HEK293T (cell line): ENCODE data around the gene NEB.
"Not testable (repeated sequence)": the region's sequence is repeated elsewhere in the genome, so short reads cannot be mapped to it uniquely, and the experiment has no call there.

Experiments
- CTCF ChIA-PET: fragments of 350-600 bp; formaldehyde crosslinking; extraction: SDS; loops from one replicate; lab custom pipeline; 2021; ENCODE audit warnings: antibody characterized with exemption, inconsistent platforms; lab: Yijun Ruan, JAX
- POLR2A ChIA-PET: fragments of 350-600 bp; formaldehyde crosslinking; extraction: SDS; loops from one replicate; lab custom pipeline; 2020; ENCODE audit warnings: antibody characterized with exemption, inconsistent platforms; lab: Yijun Ruan, JAX
- DNase-seq: peaks from one replicate; pipeline ENCODE4 v3.0.0; 2012; ENCODE audit warnings: mixed read lengths; ENCODE audit errors: extremely low spot score
- ARNT ChIP-seq: fragments of 450-650 bp; IDR thresholded peaks from 2 replicates; pipeline ENCODE4 v1.6.1; 2017; ENCODE audit warnings: mild to moderate bottlenecking
- BHLHE40 ChIP-seq: fragments of 450-650 bp; IDR thresholded peaks from 2 replicates; pipeline ENCODE4 v1.6.1; 2016; ENCODE audit warnings: mild to moderate bottlenecking, moderate library complexity, borderline replicate concordance
- CTBP1 ChIP-seq: fragments of 450-650 bp; IDR thresholded peaks from 2 replicates; pipeline ENCODE4 v1.6.1; 2016; ENCODE audit warnings: borderline replicate concordance
- ELF4 ChIP-seq: fragments of 450-650 bp; IDR thresholded peaks from 2 replicates; pipeline ENCODE4 v1.6.1; 2017; ENCODE audit warnings: antibody characterized with exemption
- FOXA1 ChIP-seq: fragments of 450-650 bp; IDR thresholded peaks from 2 replicates; pipeline ENCODE4 v1.6.1; 2016; ENCODE audit warnings: mild to moderate bottlenecking
- FOXK2 ChIP-seq: fragments of 450-650 bp; IDR thresholded peaks from 2 replicates; pipeline ENCODE4 v1.6.1; 2016; ENCODE audit warnings: mild to moderate bottlenecking
- FOXM1 ChIP-seq: fragments of 450-650 bp; IDR thresholded peaks from 2 replicates; pipeline ENCODE4 v1.6.1; 2017; ENCODE audit warnings: mild to moderate bottlenecking, borderline replicate concordance
- HDGF ChIP-seq: fragments of 450-650 bp; IDR thresholded peaks from 2 replicates; pipeline ENCODE4 v1.6.1; 2017; ENCODE audit warnings: antibody characterized with exemption, borderline replicate concordance
- L3MBTL2 ChIP-seq: fragments of 450-650 bp; conservative IDR thresholded peaks from 2 replicates; pipeline ENCODE4 v1.6.1; 2016; ENCODE audit warnings: mild to moderate bottlenecking
- LEF1 ChIP-seq: fragments of 450-650 bp; IDR thresholded peaks from 2 replicates; pipeline ENCODE4 v1.6.1; 2017; ENCODE audit warnings: mild to moderate bottlenecking, borderline replicate concordance
- NFRKB ChIP-seq: fragments of 450-650 bp; IDR thresholded peaks from 2 replicates; pipeline ENCODE4 v1.6.1; 2016; ENCODE audit warnings: mild to moderate bottlenecking, moderate library complexity
- PKNOX1 ChIP-seq: fragments of 450-650 bp; IDR thresholded peaks from 2 replicates; pipeline ENCODE4 v1.6.1; 2016
- SP1 ChIP-seq: fragments of 450-650 bp; IDR thresholded peaks from 2 replicates; pipeline ENCODE4 v1.6.1; 2017
- SUZ12 ChIP-seq: fragments of 450-650 bp; IDR thresholded peaks from 2 replicates; pipeline ENCODE4 v1.6.1; 2016; ENCODE audit warnings: mild to moderate bottlenecking
- TARDBP ChIP-seq: fragments of 450-650 bp; IDR thresholded peaks from 2 replicates; pipeline ENCODE4 v1.6.1; 2016
- ZNF384 ChIP-seq: fragments of 450-650 bp; IDR thresholded peaks from 2 replicates; pipeline ENCODE4 v1.6.1; 2016

Gene NEB

GRCh38 chr2:151611351-151611750 is 122.9 kb downstream of the NEB start:
- POLR2A ChIA-PET, result no interaction called here

GRCh38 chr2:151610310-151610709 is 124.0 kb downstream of the NEB start:
- no peak for DNase-seq
- ChIA-PET POLR2A (no interaction called here), CTCF (no interaction called here)
- no peak for TF ChIP-seq LEF1
- TF ChIP-seq PKNOX1, result no peak
- TF ChIP-seq ZNF384, result no peak
- no peak for TF ChIP-seq FOXK2
- no peak for TF ChIP-seq BHLHE40
- no peak for TF ChIP-seq CTBP1
- no peak for TF ChIP-seq SUZ12
- TF ChIP-seq TARDBP, result no peak
- no peak for TF ChIP-seq ARNT
- TF ChIP-seq FOXM1, result no peak
- TF ChIP-seq FOXA1, result no peak
- no peak for TF ChIP-seq L3MBTL2
- TF ChIP-seq ELF4, result no peak
- no peak for TF ChIP-seq NFRKB
- TF ChIP-seq HDGF, result no peak
- no peak for TF ChIP-seq SP1

More at GRCh38 chr2:151611351-151611750, 122.9 kb downstream of the NEB start:
- no peak for DNase-seq
- no peak for TF ChIP-seq CTBP1
- no peak for TF ChIP-seq HDGF
- TF ChIP-seq SP1, result no peak
- CTCF ChIA-PET, result no interaction called here

- ChIA-PET CTCF (no interaction called here), POLR2A (no interaction called here)
- no peak for TF ChIP-seq TARDBP
- TF ChIP-seq ELF4, result no peak
- TF ChIP-seq FOXA1, result no peak
- TF ChIP-seq CTBP1, result no peak
- DNase-seq, result no peak
Measured at GRCh38 chr2:151609705-151610104, 124.6 kb downstream of the NEB start.

DNA sequence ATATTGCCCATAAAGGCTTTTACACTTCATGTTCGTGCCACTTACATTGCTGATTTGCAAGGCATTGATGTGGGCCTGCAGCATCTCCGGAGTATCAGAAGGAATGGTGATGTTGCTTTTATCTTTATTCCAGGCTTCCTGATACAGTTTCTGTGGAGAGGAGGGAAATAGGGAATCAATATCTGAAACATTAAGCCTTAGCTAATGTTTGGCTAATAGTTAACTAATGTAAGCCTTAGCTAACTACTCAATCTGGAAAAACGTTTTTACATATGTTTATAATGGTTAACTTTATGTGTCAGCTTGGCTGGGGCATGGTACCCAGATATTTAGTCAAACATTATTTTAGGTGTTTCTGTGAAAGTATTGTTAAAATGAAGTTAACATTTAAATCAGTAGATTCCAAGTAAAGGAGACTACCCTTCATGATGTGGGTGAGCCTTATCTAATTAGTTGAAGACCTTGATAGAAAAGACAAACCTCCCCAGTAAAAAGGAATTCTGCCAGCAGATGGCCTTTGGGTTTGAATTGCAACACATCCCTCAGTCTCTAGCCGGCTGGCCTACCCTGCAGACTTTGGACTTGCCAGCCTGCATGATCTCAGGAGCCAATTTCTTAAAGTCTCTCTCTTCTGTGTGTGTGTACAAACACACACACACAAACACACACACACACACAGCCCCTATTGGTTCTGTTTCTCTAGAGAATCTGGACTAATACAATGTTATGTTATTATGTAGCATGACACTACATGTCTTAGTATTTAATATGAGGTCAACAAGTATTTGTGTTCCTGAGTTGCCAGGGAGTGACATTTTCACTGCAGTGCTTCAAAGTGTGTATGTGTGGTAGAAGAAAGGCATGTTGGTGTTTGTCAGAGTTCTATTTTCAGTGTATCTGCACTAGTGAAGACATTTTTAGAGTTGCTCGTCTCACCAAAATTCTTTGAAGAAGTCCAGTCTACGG is 126.5 kb downstream of the NEB start:
- CTCF ChIA-PET, POLR2A ChIA-PET, DNase-seq: not testable (repeated sequence)

- DNase-seq, POLR2A ChIA-PET, CTCF ChIA-PET: not testable (repeated sequence)
Measured at GRCh38 chr2:151603530-151603929, 130.7 kb downstream of the NEB start.

- CTCF ChIA-PET, POLR2A ChIA-PET, DNase-seq: not testable (repeated sequence)
Measured at GRCh38 chr2:151602402-151602801, 131.9 kb downstream of the NEB start.

DNA sequence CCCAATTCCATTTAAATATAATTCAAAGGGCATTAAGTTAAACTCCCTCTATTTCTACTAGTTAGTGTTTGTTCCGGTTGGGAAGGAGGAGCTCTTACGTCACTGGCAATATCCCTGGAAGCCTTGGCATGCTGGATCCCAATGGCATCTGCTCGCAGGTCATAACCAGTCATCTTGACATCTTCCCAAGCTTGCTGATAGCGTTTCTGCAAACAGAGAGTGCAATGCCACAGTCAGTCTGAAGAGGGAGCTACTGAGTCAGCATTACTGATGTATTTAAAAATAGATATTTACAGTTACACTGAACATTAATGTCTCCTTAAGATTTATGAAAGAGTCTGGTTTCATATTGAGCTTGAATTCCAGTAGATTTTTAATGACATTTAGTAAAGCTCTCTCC is 132.5 kb downstream of the NEB start:
- POLR2A ChIA-PET, DNase-seq, CTCF ChIA-PET: not testable (repeated sequence)

GRCh38 chr2:151596903-151597608 is 137.2 kb downstream of the NEB start:
- POLR2A ChIA-PET, DNase-seq, CTCF ChIA-PET: not testable (repeated sequence)

DNA sequence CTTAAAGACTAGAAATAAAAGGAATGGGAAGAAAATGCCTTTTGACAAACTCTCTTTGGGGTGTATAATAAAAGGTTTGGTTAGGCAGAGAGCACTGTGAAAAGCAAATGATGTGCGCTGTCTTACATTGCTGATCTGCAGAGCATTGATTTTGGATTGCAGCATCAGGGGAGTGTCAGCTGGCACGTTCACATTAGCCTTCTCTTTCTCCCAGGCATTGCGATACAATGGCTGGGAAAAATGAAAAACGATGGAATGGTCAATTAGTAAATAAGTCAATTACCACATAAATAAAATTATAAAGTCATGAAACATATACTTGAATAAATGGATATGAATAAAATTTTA is 142.4 kb downstream of the NEB start:
- DNase-seq, POLR2A ChIA-PET, CTCF ChIA-PET: not testable (repeated sequence)

DNA sequence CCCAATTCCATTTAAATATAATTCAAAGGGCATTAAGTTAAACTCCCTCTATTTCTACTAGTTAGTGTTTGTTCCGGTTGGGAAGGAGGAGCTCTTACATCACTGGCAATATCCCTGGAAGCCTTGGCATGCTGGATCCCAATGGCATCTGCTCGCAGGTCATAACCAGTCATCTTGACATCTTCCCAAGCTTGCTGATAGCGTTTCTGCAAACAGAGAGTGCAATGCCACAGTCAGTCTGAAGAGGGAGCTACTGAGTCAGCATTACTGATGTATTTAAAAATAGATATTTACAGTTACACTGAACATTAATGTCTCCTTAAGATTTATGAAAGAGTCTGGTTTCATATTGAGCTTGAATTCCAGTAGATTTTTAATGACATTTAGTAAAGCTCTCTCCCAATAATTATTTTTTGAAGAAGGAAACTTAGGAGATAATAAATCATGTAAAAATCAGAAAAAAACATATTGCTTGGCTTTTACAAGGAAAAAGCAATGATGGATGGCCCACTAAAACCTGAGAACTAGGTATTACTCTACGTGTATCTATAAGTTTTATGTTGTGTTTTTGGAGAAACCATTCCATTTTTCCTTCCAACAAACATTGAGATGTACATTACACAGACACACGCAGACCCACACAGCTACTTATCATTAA is 142.9 kb downstream of the NEB start:
- DNase-seq, CTCF ChIA-PET, POLR2A ChIA-PET: not testable (repeated sequence)

DNA sequence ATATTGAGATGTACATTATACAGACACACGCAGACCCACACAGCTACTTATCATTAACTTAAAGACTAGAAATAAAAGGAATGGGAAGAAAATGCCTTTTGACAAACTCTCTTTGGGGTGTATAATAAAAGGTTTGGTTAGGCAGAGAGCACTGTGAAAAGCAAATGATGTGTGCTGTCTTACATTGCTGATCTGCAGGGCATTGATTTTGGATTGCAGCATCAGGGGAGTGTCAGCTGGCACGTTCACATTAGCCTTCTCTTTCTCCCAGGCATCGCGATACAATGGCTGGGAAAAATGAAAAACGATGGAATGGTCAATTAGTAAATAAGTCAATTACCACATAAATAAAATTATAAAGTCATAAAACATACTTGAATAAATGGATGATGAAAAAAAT is 153.0 kb downstream of the NEB start:
- DNase-seq, result not testable (repeated sequence)

DNA sequence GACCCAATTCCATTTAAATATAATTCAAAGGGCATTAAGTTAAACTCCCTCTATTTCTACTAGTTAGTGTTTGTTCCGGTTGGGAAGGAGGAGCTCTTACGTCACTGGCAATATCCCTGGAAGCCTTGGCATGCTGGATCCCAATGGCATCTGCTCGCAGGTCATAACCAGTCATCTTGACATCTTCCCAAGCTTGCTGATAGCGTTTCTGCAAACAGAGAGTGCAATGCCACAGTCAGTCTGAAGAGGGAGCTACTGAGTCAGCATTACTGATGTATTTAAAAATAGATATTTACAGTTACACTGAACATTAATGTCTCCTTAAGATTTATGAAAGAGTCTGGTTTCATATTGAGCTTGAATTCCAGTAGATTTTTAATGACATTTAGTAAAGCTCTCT is 153.6 kb downstream of the NEB start:
- CTCF ChIA-PET, POLR2A ChIA-PET, DNase-seq: not testable (repeated sequence)

More for the DNA sequence above, 153.0 kb downstream of the NEB start:
- CTCF ChIA-PET, POLR2A ChIA-PET: not testable (repeated sequence)
